ENCODE results near the gene ZNF180.

The ZNF180 gene

GRCh38 chr19:44521370-44521769, 21.0 kb upstream of the ZNF180 start:
- no peak for TF ChIP-seq CTCF (IDR thresholded peaks at IDR 0.05; ENCODE audit: borderline replicate concordance, insufficient read depth, low read depth, low read length)
- no peak overlapping the region for H3K4me3 ChIP-seq (ENCODE audit: low read depth, low read length)

- no peak for TF ChIP-seq CTCF (IDR thresholded peaks at IDR 0.05; ENCODE audit: borderline replicate concordance, insufficient read depth, low read depth, low read length)
- H3K4me3 ChIP-seq (ENCODE audit: low read depth, low read length) = no peak overlapping the region
Measured at GRCh38 chr19:44517146-44517545, 16.8 kb upstream of the ZNF180 start.

GRCh38 chr19:44515907-44516306, 15.6 kb upstream of the ZNF180 start:
- TF ChIP-seq CTCF (IDR thresholded peaks at IDR 0.05; ENCODE audit: borderline replicate concordance, insufficient read depth, low read depth, low read length) = no peak
- H3K4me3 ChIP-seq (ENCODE audit: low read depth, low read length) = no peak overlapping the region

- no peak overlapping the region for H3K4me3 ChIP-seq (ENCODE audit: low read depth, low read length)
Measured at GRCh38 chr19:44515031-44515430, 14.7 kb upstream of the ZNF180 start.

GRCh38 chr19:44512326-44513298, 12.3 kb upstream of the ZNF180 start:
- no peak overlapping the region for H3K4me3 ChIP-seq (ENCODE audit: low read depth, low read length)
- TF ChIP-seq CTCF (IDR thresholded peaks at IDR 0.05; ENCODE audit: borderline replicate concordance, insufficient read depth, low read depth, low read length) = peak; percentile 44; the same call in 1 of the 2 replicates

More at GRCh38 chr19:44515031-44515430, 14.7 kb upstream of the ZNF180 start:
- TF ChIP-seq CTCF (IDR thresholded peaks at IDR 0.05; ENCODE audit: borderline replicate concordance, insufficient read depth, low read depth, low read length) = no peak

- TF ChIP-seq CTCF (IDR thresholded peaks at IDR 0.05; ENCODE audit: borderline replicate concordance, insufficient read depth, low read depth, low read length) = no peak
- H3K4me3 ChIP-seq (ENCODE audit: low read depth, low read length) = no peak overlapping the region
Measured at GRCh38 chr19:44509478-44509877, 9.2 kb upstream of the ZNF180 start.

- no peak for TF ChIP-seq CTCF (IDR thresholded peaks at IDR 0.05; ENCODE audit: borderline replicate concordance, insufficient read depth, low read depth, low read length)
- H3K4me3 ChIP-seq (ENCODE audit: low read depth, low read length) = peak overlapping the region; percentile 69
Measured at GRCh38 chr19:44499559-44499958, 763 bp downstream of the ZNF180 start.
